Measurements from ENCODE around the gene NEURL2. TPM values are rescaled to one million over a fixed set of nuclear protein-coding genes. Genes with fewer than 3 reads are reported as not detected.

Gene NEURL2
- total RNA-seq, 1 donor from 2014 or later, result 4.0 TPM

GRCh38 chr20:45909336-45909808 lies 18.4 kb upstream of the NEURL2 start:
- H3K4me3 ChIP-seq, result no peak overlapping the region
- no peaks in the 10 kb centered on the region for H3K9me3 ChIP-seq
- H3K27ac ChIP-seq, result no peak overlapping the region
- intact Hi-C loops (cut with DNase I), result no loop called here
- peaks cover 6 to 13% of the 10 kb centered on the region in 2 donors for H3K4me1 ChIP-seq
- TF ChIP-seq CTCF (IDR thresholded peaks at IDR 0.05), result no peak
- no peak for DNase-seq (ENCODE audit: low spot score in 2 of 2)
- H3K36me3 ChIP-seq, result no peaks in the 10 kb centered on the region
- no peaks in the 10 kb centered on the region for H3K27me3 ChIP-seq

GRCh38 chr20:45908084-45908483 lies 17.1 kb upstream of the NEURL2 start:
- no peaks in the 10 kb centered on the region for H3K27me3 ChIP-seq
- no peaks in the 10 kb centered on the region for H3K36me3 ChIP-seq

DNA sequence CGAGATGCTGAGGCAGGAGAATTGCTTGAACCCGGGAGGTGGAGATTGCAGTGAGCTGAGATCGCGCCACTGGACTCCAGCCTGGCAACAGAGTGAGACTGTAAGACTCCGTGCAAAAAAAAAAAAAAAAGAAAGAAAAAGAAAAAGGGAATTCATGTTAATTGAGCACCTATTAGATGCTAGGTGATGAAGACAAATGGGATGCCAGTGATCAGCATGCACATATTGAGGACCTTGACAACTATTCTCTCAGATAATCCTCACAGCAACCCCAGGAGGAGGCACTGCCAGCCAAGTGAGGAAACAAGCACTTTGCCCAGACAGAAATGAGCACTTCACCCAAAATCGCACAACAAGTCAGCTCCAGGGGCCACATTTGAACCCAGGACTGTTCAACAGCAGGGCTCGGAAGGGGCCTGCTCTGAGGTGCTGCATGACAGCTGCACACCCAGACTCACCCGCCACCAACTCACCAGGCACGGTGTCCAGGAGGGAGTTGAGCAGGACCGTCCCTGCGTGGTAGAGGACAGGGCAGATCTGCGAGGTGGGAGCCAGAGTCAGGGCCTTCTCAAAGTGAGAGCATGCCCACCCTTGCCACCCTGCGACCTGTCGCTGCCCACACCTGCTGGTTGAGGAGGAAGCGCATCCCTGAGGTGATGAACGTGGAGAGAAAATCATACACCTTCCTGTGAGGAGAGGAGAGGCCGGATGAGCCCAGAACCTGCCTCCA lies 16.4 kb upstream of the NEURL2 start:
- Histone ChIP-seq H3K9me3 (no peaks in the 10 kb centered on the region), H3K27me3 (no peaks in the 10 kb centered on the region), H3K27ac (no peak overlapping the region), H3K36me3 (no peaks in the 10 kb centered on the region), H3K4me3 (no peak overlapping the region), H3K4me1 (peaks cover 2 to 9% of the 10 kb centered on the region in 2 donors)
- TF ChIP-seq CTCF (IDR thresholded peaks at IDR 0.05), result no peak
- intact Hi-C loops (cut with DNase I), result no loop called here
- no peak for DNase-seq (ENCODE audit: low spot score in 2 of 2)

More at GRCh38 chr20:45908084-45908483, 17.1 kb upstream of the NEURL2 start:
- Histone ChIP-seq H3K4me1 (peaks cover 6 to 13% of the 10 kb centered on the region in 2 donors), H3K9me3 (no peaks in the 10 kb centered on the region), H3K27ac (no peak overlapping the region), H3K4me3 (no peak overlapping the region)
- intact Hi-C loops (cut with DNase I), result no loop called here
- DNase-seq (ENCODE audit: low spot score in 2 of 2), result no peak
- TF ChIP-seq CTCF (IDR thresholded peaks at IDR 0.05), result no peak

- Histone ChIP-seq H3K4me3 (no peak overlapping the region), H3K4me1 (no peaks in the 10 kb centered on the region), H3K36me3 (no peaks in the 10 kb centered on the region), H3K27ac (no peak overlapping the region), H3K9me3 (no peaks in the 10 kb centered on the region), H3K27me3 (no peaks in the 10 kb centered on the region)
- no peak for DNase-seq (ENCODE audit: low spot score in 2 of 2)
- intact Hi-C loops (cut with DNase I), result no loop called here
- no peak for TF ChIP-seq CTCF (IDR thresholded peaks at IDR 0.05)
Observed at GRCh38 chr20:45905505-45906079, 14.6 kb upstream of the NEURL2 start.

- H3K27me3 ChIP-seq, result no peaks in the 10 kb centered on the region
- no peak overlapping the region for H3K27ac ChIP-seq
- H3K4me1 ChIP-seq, result no peaks in the 10 kb centered on the region
- peaks cover 0 to under 1% of the 10 kb centered on the region in 2 donors for H3K36me3 ChIP-seq
- intact Hi-C loops (cut with DNase I), result no loop called here
- no peaks in the 10 kb centered on the region for H3K9me3 ChIP-seq
- DNase-seq (ENCODE audit: low spot score in 2 of 2), result no peak
- H3K4me3 ChIP-seq, result no peak overlapping the region
- no peak for TF ChIP-seq CTCF (IDR thresholded peaks at IDR 0.05)
Observed at GRCh38 chr20:45904583-45905504, 13.8 kb upstream of the NEURL2 start.
